Fibroblast of skin of right biceps (primary cell): ENCODE data around the gene SRRM3.
"Not testable (repeated sequence)": the region's sequence is repeated elsewhere in the genome, so short reads cannot be mapped to it uniquely, and the experiment has no call there.

Experiments
- DNase-seq: peaks from one replicate; pipeline ENCODE4 v3.0.0-alpha.2; 2013

SRRM3 gene

GRCh38 chr7:76267107-76267893, 65.6 kb downstream of the SRRM3 start:
- DNase-seq = no peak

- DNase-seq = no peak
Measured at GRCh38 chr7:76267894-76268183, 66.1 kb downstream of the SRRM3 start.

- no peak for DNase-seq
Measured at GRCh38 chr7:76268376-76268775, 66.7 kb downstream of the SRRM3 start.

GRCh38 chr7:76269895-76270294, 68.2 kb downstream of the SRRM3 start:
- DNase-seq = no peak

GRCh38 chr7:76271384-76271783, 69.7 kb downstream of the SRRM3 start:
- DNase-seq = not testable (repeated sequence)

- no peak for DNase-seq
Measured at GRCh38 chr7:76272142-76272541, 70.4 kb downstream of the SRRM3 start.

GRCh38 chr7:76272851-76273497, 71.3 kb downstream of the SRRM3 start:
- DNase-seq = no peak

GRCh38 chr7:76273503-76273902, 71.8 kb downstream of the SRRM3 start:
- no peak for DNase-seq

- DNase-seq = peak; percentile 17
Measured at GRCh38 chr7:76278540-76278939, 76.8 kb downstream of the SRRM3 start.

- no peak for DNase-seq
Measured at GRCh38 chr7:76280408-76280807, 78.7 kb downstream of the SRRM3 start.

GRCh38 chr7:76281006-76281705, 79.5 kb downstream of the SRRM3 start:
- DNase-seq = no peak

- DNase-seq = no peak
Measured at GRCh38 chr7:76281706-76282343, 80.1 kb downstream of the SRRM3 start.

GRCh38 chr7:76282344-76283253, 80.9 kb downstream of the SRRM3 start:
- DNase-seq = no peak

- no peak for DNase-seq
Measured at GRCh38 chr7:76283254-76284159, 81.8 kb downstream of the SRRM3 start.

GRCh38 chr7:76285604-76286374, 84.1 kb downstream of the SRRM3 start:
- no peak for DNase-seq

- DNase-seq = no peak
Measured at GRCh38 chr7:76286842-76287403, 85.2 kb downstream of the SRRM3 start.

GRCh38 chr7:76290847-76291350, 89.2 kb downstream of the SRRM3 start:
- peak; percentile 50 for DNase-seq

- peak; percentile 99 for DNase-seq
Measured at GRCh38 chr7:76291351-76292212, 89.9 kb downstream of the SRRM3 start.

GRCh38 chr7:76292213-76292573, 90.5 kb downstream of the SRRM3 start:
- peak; percentile 48 for DNase-seq
